Trophoblast cell (in vitro differentiated cells and primary cell): Measurements from ENCODE around the gene LRRC1.
A peak's percentile ranks its signal among the peaks of the same experiment; 100 is the strongest.

Source experiments
- DNase-seq, 2 donors: peaks; one replicate each; pipeline ENCODE4 v3.0.0-alpha.2; 2016
- H2AFZ ChIP-seq: 2 replicates; pipeline ENCODE4 v1.6.1; 2013; ENCODE audit warnings: low read length, moderate library complexity, mild to moderate bottlenecking; ENCODE audit not compliant: insufficient read depth, poor library complexity
- H2AK5ac ChIP-seq: 2 replicates; pipeline ENCODE4 v1.6.1; 2013; ENCODE audit warnings: mild to moderate bottlenecking, low read length
- H2BK120ac ChIP-seq: 2 replicates; pipeline ENCODE4 v1.6.1; 2013; ENCODE audit warnings: low read length, mild to moderate bottlenecking, moderate library complexity; ENCODE audit not compliant: insufficient read depth, poor library complexity
- H2BK12ac ChIP-seq: 2 replicates; pipeline ENCODE4 v1.6.1; 2013; ENCODE audit warnings: mild to moderate bottlenecking, low read length, moderate library complexity
- H2BK5ac ChIP-seq: 2 replicates; pipeline ENCODE4 v1.6.1; 2013; ENCODE audit warnings: low read length, low read depth, moderate library complexity, mild to moderate bottlenecking; ENCODE audit not compliant: poor library complexity
- H3K14ac ChIP-seq: 2 replicates; pipeline ENCODE4 v1.6.1; 2013; ENCODE audit warnings: mild to moderate bottlenecking, low read length
- H3K18ac ChIP-seq: 2 replicates; pipeline ENCODE4 v1.6.1; 2013; ENCODE audit warnings: mild to moderate bottlenecking, low read length
- H3K23ac ChIP-seq: 2 replicates; pipeline ENCODE4 v1.6.1; 2013; ENCODE audit warnings: low read length
- H3K27ac ChIP-seq: 2 replicates; pipeline ENCODE4 v1.5.1; 2013; ENCODE audit warnings: low read depth, mild to moderate bottlenecking, inconsistent platforms, low read length, moderate library complexity
- H3K27me3 ChIP-seq: 2 replicates; pipeline ENCODE4 v1.6.1; 2013; ENCODE audit warnings: inconsistent platforms, mild to moderate bottlenecking, low read length, moderate library complexity; ENCODE audit not compliant: insufficient read depth
- H3K36me3 ChIP-seq, 2 experiments: 1 replicate in 1 of 2; 2 replicates in 1 of 2; pipeline ENCODE4 v1.6.1; 2013; ENCODE audit warnings: low read length in 2 of 2, mild to moderate bottlenecking in 2 of 2, moderate library complexity in 1 of 2; ENCODE audit not compliant: insufficient read depth in 2 of 2, control insufficient read depth in 1 of 2
- H3K4ac ChIP-seq: 2 replicates; pipeline ENCODE4 v1.6.1; 2013; ENCODE audit warnings: low read depth, mild to moderate bottlenecking, low read length, moderate library complexity
- H3K4me1 ChIP-seq, 2 experiments: 1 replicate in 1 of 2; 2 replicates in 1 of 2; pipeline ENCODE4 v1.6.1; 2013; ENCODE audit warnings: low read length in 2 of 2, mild to moderate bottlenecking in 2 of 2, moderate library complexity in 1 of 2; ENCODE audit not compliant: insufficient read depth in 2 of 2, control insufficient read depth in 1 of 2
- H3K4me2 ChIP-seq: 2 replicates; pipeline ENCODE4 v1.6.1; 2013; ENCODE audit warnings: inconsistent platforms, mild to moderate bottlenecking, low read length, moderate library complexity
- H3K4me3 ChIP-seq: 2 replicates; pipeline ENCODE4 v1.5.1; 2013; ENCODE audit warnings: mild to moderate bottlenecking, low read depth, low read length, inconsistent platforms
- H3K79me1 ChIP-seq: one replicate; pipeline ENCODE4 v1.6.1; 2013; ENCODE audit warnings: low read length
- H3K79me2 ChIP-seq: 2 replicates; pipeline ENCODE4 v1.6.1; 2013; ENCODE audit warnings: low read length, mild to moderate bottlenecking; ENCODE audit not compliant: control insufficient read depth, insufficient read depth, poor library complexity
- H3K9ac ChIP-seq: 2 replicates; pipeline ENCODE4 v1.6.1; 2013; ENCODE audit warnings: mild to moderate bottlenecking, low read length
- H3K9me3 ChIP-seq: 2 replicates; pipeline ENCODE4 v1.6.1; 2013; ENCODE audit warnings: low read depth, mild to moderate bottlenecking, control low read depth, inconsistent platforms, low read length; ENCODE audit not compliant: insufficient read depth
- H4K12ac ChIP-seq: 2 replicates; pipeline ENCODE4 v1.6.1; 2013; ENCODE audit warnings: low read depth, mild to moderate bottlenecking, low read length, moderate library complexity
- H4K8ac ChIP-seq: 2 replicates; pipeline ENCODE4 v1.6.1; 2013; ENCODE audit warnings: low read depth, mild to moderate bottlenecking, low read length, moderate library complexity
- H4K91ac ChIP-seq: one replicate; pipeline ENCODE4 v1.6.1; 2013; ENCODE audit warnings: low read depth, mild to moderate bottlenecking, low read length, moderate library complexity
- WGBS: extraction: QIAGEN DNeasy Blood & Tissue Kit; methylation state at CpG from one replicate; pipeline ENCODE4 v1.1.7; 2013; ENCODE audit warnings: missing lambda C conversion rate; ENCODE audit not compliant: insufficient read length, insufficient coverage; ENCODE audit errors: extremely low coverage; 5-methylcytosine and 5-hydroxymethylcytosine counted together

Gene LRRC1

GRCh38 chr6:53815381-53816119 is 20.7 kb downstream of the LRRC1 start:
- H3K9ac ChIP-seq: no peak overlapping the region
- H2BK12ac ChIP-seq: no peak overlapping the region
- H3K36me3 ChIP-seq: no peaks in the 10 kb centered on the region
- no peak overlapping the region for H3K23ac ChIP-seq
- no peaks in the 10 kb centered on the region for H3K27me3 ChIP-seq
- H2AFZ ChIP-seq: no peak overlapping the region
- peaks cover 17 to 24% of the 10 kb centered on the region in 2 experiments for H3K4me1 ChIP-seq
- no peak overlapping the region for H4K91ac ChIP-seq
- H2BK120ac ChIP-seq: no peak overlapping the region
- H2BK5ac ChIP-seq: no peak overlapping the region
- H3K18ac ChIP-seq: no peak overlapping the region
- H3K27ac ChIP-seq: no peak overlapping the region
- H2AK5ac ChIP-seq: no peak overlapping the region
- DNase-seq: no peak
- H4K12ac ChIP-seq: no peak overlapping the region
- WGBS: no CpG with 5 or more reads among the region's 7 CpGs
- peaks cover 2% of the 10 kb centered on the region for H3K9me3 ChIP-seq
- no peak overlapping the region for H3K4me2 ChIP-seq
- no peak overlapping the region for H3K4me3 ChIP-seq
- H3K79me1 ChIP-seq: peaks cover 6% of the 10 kb centered on the region
- H3K79me2 ChIP-seq: peaks cover 7% of the 10 kb centered on the region
- H3K14ac ChIP-seq: no peak overlapping the region
- H4K8ac ChIP-seq: no peak overlapping the region
- peak overlapping the region; percentile 27 for H3K4ac ChIP-seq

GRCh38 chr6:53818858-53819609 is 24.2 kb downstream of the LRRC1 start:
- no peak overlapping the region for H4K8ac ChIP-seq
- no CpG with 5 or more reads among the region's 3 CpGs for WGBS
- H3K9me3 ChIP-seq: no peaks in the 10 kb centered on the region
- H3K14ac ChIP-seq: no peak overlapping the region
- H2BK5ac ChIP-seq: no peak overlapping the region
- H4K91ac ChIP-seq: no peak overlapping the region
- no peak overlapping the region for H3K18ac ChIP-seq
- H3K27me3 ChIP-seq: no peaks in the 10 kb centered on the region
- H3K79me2 ChIP-seq: peaks cover 6% of the 10 kb centered on the region
- no peak overlapping the region for H2AK5ac ChIP-seq
- H3K23ac ChIP-seq: no peak overlapping the region
- no peak overlapping the region for H3K9ac ChIP-seq
- no peak overlapping the region for H3K27ac ChIP-seq
- no peak overlapping the region for H3K4me3 ChIP-seq
- peaks cover 3 to 10% of the 10 kb centered on the region in 2 experiments for H3K4me1 ChIP-seq
- no peak overlapping the region for H2BK120ac ChIP-seq
- H3K36me3 ChIP-seq: no peaks in the 10 kb centered on the region
- DNase-seq: peak in 1 of 2 donors; percentile 39
- no peak overlapping the region for H3K4me2 ChIP-seq
- H2AFZ ChIP-seq: no peak overlapping the region
- H3K79me1 ChIP-seq: no peaks in the 10 kb centered on the region
- H4K12ac ChIP-seq: no peak overlapping the region
- peak overlapping the region; percentile 86 for H3K4ac ChIP-seq
- no peak overlapping the region for H2BK12ac ChIP-seq

DNA sequence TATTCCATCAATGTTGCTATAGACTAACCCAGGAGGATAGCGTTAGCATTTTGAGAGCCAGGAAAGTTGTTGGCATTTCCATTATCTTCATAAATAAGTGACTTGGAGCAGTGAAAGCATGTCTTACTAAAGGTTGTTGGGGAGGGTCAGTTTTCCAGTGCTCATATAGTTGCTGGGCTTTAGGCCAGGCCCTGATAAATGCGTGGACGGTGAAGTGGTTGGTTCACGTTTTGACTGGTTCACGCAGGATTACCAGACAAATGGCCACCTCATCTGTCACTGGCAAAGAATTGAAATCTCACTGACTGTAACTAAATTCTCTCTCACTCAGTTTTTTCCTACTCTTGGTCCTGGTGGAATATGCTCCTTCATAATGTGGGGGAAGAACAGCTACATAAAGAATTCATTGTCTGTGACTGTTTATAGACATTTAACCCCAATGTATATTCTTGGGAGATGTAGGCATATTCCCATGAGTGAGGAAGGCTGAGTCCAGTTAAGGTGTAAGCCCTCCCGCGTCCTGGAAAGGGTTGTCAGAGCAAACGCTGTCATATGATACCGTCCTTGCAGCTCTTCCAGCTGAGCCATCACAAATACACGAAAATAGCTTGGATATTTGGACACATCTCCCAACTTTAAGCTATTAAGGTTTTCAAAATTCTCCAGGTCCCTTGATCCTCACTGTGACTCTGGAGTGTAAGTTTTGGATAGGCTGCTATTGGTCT is 27.8 kb downstream of the LRRC1 start:
- Histone ChIP-seq H2BK120ac (no peak overlapping the region), H3K9ac (no peak overlapping the region), H2AK5ac (no peak overlapping the region), H2BK5ac (no peak overlapping the region), H2BK12ac (no peak overlapping the region), H3K36me3 (no peaks in the 10 kb centered on the region), H3K4me2 (no peak overlapping the region), H3K4me1 (peaks cover 0 to 5% of the 10 kb centered on the region in 2 experiments), H4K12ac (no peak overlapping the region), H3K18ac (no peak overlapping the region), H3K4ac (peak overlapping the region; percentile 80), H4K8ac (no peak overlapping the region), H3K14ac (no peak overlapping the region), H4K91ac (no peak overlapping the region), H3K23ac (no peak overlapping the region), H3K4me3 (no peak overlapping the region), H3K9me3 (no peaks in the 10 kb centered on the region), H3K27me3 (no peaks in the 10 kb centered on the region), H3K27ac (no peak overlapping the region), H3K79me2 (peaks cover 11% of the 10 kb centered on the region), H2AFZ (no peak overlapping the region), H3K79me1 (no peaks in the 10 kb centered on the region)
- DNase-seq: no peak
- WGBS: no CpG with 5 or more reads among the region's 10 CpGs

DNA sequence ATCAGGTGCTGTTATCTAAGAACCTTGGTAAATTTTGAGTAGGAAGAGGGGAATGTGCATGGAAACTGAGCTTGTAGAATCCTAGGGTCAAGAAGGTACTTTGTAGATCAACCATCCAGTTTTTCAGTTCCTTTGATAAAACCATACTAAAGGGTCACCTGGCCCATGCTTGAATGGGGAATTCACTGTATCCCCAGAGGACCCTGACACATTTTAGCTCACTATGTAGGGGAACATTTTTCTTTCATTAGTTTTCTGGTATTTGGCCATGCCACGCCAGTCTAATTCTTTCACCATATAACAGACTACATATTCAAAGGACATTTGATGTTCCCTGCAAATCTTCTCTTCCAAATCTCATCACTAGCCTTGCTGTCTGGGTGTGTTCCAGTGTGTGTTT is 29.9 kb downstream of the LRRC1 start:
- Histone ChIP-seq H3K9me3 (no peaks in the 10 kb centered on the region), H3K14ac (no peak overlapping the region), H4K12ac (no peak overlapping the region), H2BK12ac (no peak overlapping the region), H3K4me3 (no peak overlapping the region), H3K79me1 (no peaks in the 10 kb centered on the region), H2BK5ac (no peak overlapping the region), H3K18ac (no peak overlapping the region), H2AFZ (no peak overlapping the region), H3K9ac (no peak overlapping the region), H2AK5ac (no peak overlapping the region), H3K4ac (peak overlapping the region; percentile 59), H3K36me3 (no peaks in the 10 kb centered on the region), H3K23ac (no peak overlapping the region), H3K27ac (no peak overlapping the region), H3K4me2 (no peak overlapping the region), H3K4me1 (peaks cover 4 to 12% of the 10 kb centered on the region in 2 experiments), H2BK120ac (no peak overlapping the region), H4K8ac (no peak overlapping the region), H3K27me3 (no peaks in the 10 kb centered on the region), H4K91ac (no peak overlapping the region), H3K79me2 (peaks cover 14% of the 10 kb centered on the region)
- WGBS: no CpG with 5 or more reads among the region's 1 CpG
- DNase-seq: no peak
